Subcutaneous adipose tissue (tissue), 4 donors: Measurements from ENCODE around the gene NLRP2B. TPM values are rescaled to one million over a fixed set of nuclear protein-coding genes. Genes with fewer than 3 reads are reported as not detected.

Experiments
- CTCF ChIP-seq: fragments of 450-650 bp; IDR thresholded peaks from one replicate; pipeline ENCODE4 v1.5.1; 2016; ENCODE audit warnings: low read depth, mild to moderate bottlenecking, control low read depth, antibody characterized with exemption, moderate library complexity
- total RNA-seq, 4 donors: library from RNA; depleted of rRNA; stranded (reverse); fragments of >200 nt; gene quantifications; one replicate each; pipeline ENCODE4 v1.1.0, GENCODE V29; 2016

The NLRP2B gene
- total RNA-seq, result not detected

GRCh38 chrX:57680160-57680559 is at the start of gene NLRP2B:
Gene NLRP2B, minus strand, starts transcription at chrX:57680260.
- TF ChIP-seq CTCF, result no peak

GRCh38 chrX:57681341-57681740 is 1.3 kb upstream of the NLRP2B start:
- no peak for TF ChIP-seq CTCF

GRCh38 chrX:57678686-57679428 is 1.2 kb downstream of the NLRP2B start:
- TF ChIP-seq CTCF, result no peak

- no peak for TF ChIP-seq CTCF
These were observed 2.8 kb downstream of the NLRP2B start for GRCh38 chrX:57677132-57677858.

GRCh38 chrX:57675320-57675719 is 4.7 kb downstream of the NLRP2B start:
- TF ChIP-seq CTCF, result no peak

GRCh38 chrX:57674861-57675260 is 5.2 kb downstream of the NLRP2B start:
- TF ChIP-seq CTCF, result no peak

- TF ChIP-seq CTCF, result no peak
These were observed 10.1 kb downstream of the NLRP2B start for GRCh38 chrX:57669961-57670360.
